ENCODE results near the gene TPPP. TPM values are rescaled to one million over a fixed set of nuclear protein-coding genes. Genes with fewer than 3 reads are reported as not detected.
"Not testable (repeated sequence)": the region's sequence is repeated elsewhere in the genome, so short reads cannot be mapped to it uniquely, and the experiment has no call there.

Gene TPPP
- 7.5 TPM for polyA plus RNA-seq (2012; ENCODE audit: insufficient read depth, insufficient read length, low read depth)

DNA sequence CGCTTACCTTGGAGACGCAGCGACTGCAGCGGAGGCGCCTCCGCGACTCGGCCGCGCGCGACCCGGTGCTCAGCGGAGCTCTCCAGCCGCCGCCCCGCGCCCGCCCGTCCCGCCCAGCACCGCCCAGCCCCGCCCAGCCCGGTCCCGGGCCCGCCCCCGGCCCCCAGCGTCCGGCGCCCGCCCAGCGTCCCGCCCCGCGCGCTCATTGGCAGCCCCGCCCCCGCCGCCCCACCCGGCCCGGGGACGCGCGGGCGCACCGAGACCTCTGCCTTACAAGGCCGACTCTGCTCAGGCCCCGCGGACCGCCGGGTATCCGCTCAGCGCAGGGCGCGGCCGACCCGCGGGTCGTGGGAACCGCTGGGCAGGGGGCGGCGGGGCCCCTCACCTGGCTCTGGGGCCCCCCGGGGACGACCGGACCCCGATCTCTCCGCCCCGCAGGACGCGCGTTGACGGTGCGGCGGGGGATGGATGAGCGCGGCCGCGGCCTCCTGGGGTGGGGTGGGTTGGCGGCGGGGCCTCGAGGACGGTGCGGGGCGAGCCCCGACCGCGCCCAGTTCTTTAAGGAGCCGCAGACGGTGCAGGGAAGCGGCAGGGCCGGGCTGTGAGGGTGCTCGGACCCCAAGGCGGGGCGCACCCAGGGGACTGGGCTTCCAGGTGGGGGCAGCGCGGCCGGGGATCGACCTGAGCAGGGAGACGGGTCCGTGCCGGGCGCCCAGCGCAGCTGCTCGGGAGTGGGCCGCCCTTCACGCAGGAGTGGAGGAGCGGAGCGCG, at the start of gene TPPP:
Gene TPPP, minus strand, starts transcription at position 82 of the 771 bp plus-strand sequence. CDS start 15,292 bp downstream, outside the sequence.
- not testable (repeated sequence) for H3K27me3 ChIP-seq, H3K4me1 ChIP-seq, H3K9me3 ChIP-seq, H3K36me3 ChIP-seq
- DNase-seq: peak; percentile 93
- peak within 1 kb of the TSS; percentile 51 for H3K4me3 ChIP-seq (ENCODE audit: low read depth, low read length)

DNA sequence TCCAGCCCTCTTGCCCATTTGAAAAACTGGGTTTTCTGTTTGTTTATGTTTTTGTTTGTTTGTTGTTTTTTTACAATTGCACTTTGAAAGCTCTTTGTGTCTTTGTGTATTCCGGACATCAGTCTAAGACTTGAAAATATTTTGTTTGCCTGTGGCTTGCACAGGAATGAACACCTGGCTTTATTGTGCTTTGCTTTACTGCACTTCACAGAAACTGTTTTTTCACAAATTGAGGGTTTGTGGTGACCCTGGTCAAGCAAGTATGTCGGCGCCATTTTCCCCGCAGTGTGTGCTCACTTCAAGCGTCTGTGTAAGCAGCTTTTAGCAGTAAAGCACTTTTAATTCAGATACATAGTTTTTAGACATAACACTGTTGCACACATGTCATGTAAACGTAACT, 49.1 kb upstream of the TPPP start:
- H3K9me3 ChIP-seq; H3K4me3 ChIP-seq (ENCODE audit: low read depth, low read length); DNase-seq; H3K4me1 ChIP-seq; H3K27me3 ChIP-seq; H3K36me3 ChIP-seq: not testable (repeated sequence)

DNA sequence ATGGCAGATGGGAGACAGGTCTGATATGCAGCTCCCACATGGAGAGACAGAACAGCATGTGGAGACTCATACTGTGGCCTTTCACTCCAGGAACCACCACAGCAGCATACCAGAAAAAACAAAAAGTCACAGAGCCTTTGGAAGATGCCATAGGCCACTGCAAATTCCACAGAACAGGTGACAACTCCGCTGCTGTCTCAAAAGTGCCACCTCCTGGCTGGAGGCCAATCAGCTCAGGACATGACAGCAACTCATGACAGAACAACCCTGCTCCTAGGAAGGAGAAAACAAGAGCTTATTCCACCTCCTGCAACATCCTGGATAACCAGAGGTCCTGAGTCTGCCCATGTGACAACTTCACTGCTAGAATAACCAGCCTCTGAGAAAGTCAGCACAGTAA, 41.0 kb upstream of the TPPP start:
- H3K4me3 ChIP-seq (ENCODE audit: low read depth, low read length); H3K36me3 ChIP-seq; H3K9me3 ChIP-seq; H3K4me1 ChIP-seq; H3K27me3 ChIP-seq; DNase-seq: not testable (repeated sequence)

DNA sequence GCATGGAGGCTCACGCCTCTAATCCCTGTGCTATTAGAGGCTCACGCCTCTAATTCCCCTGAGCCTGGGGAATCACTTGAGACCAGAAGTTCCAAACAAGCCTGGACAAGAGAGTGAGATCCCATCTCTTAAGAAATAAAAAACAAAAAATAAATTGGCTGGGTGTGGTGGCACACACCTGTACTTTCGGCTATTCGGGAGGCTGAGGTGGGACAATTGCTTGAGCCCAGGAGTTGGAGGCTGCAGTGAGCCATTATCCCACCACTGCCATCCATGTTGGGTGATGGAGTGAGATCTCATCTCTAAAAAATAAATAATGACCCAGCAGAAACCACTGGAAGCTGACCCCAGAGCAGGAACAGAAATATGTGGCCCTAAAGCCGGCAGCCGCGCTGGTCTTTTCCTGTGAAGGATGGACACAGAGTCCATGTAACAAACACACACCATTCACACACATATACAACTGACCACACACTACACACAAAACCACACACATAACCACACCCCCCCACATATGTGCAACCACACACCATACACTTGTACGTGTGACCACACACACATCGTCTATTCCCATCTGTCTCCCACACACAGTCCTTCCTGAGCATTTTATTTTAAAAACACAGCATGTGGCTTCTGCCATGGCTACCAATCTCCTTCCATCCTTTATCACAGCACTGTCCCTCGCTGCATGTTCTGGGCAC, 39.8 kb upstream of the TPPP start:
- not testable (repeated sequence) for H3K9me3 ChIP-seq; H3K27me3 ChIP-seq; H3K36me3 ChIP-seq; H3K4me3 ChIP-seq (ENCODE audit: low read depth, low read length); H3K4me1 ChIP-seq; DNase-seq

DNA sequence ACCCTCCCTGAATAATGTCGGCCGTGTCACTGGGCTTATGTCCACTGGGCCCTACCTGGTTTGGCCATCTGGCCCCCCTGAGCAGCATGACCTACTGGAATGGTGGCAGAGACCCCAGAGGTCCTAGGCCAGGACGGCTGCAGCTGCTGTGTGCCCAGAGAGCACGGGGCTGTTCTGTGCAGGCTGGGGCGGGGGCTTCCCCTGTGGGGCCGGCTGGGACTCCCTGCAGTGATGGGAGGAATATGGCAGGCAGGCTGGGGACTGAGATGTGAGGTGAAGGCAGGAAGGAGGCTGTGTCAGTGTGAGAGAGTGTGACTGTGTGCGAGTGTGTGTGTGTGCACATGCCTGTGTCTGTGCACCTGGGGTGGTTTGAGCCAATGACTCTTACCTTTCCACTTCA, 36.1 kb upstream of the TPPP start:
- not testable (repeated sequence) for H3K4me3 ChIP-seq (ENCODE audit: low read depth, low read length); H3K27me3 ChIP-seq; H3K9me3 ChIP-seq; DNase-seq; H3K4me1 ChIP-seq; H3K36me3 ChIP-seq

DNA sequence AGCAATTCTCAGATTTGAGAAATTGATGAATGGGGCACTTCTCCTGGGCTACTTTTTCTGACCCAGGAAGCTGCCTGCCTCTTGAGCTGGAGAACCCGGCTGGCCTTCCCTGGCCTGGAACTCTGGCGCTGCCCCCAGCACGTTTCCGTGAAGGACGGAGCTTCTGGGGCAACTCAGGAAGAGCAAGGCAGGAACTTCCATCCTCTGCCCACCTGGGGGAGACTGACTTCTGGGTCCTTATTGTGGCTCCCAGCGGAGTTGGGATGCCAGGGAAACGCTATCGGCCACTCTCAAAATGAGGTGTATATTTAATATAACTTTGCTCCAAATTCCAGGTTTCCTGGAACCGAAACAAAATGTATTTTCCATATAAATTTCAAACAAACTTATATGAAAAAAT, 33.9 kb upstream of the TPPP start:
- TF ChIP-seq, protein P1, sequence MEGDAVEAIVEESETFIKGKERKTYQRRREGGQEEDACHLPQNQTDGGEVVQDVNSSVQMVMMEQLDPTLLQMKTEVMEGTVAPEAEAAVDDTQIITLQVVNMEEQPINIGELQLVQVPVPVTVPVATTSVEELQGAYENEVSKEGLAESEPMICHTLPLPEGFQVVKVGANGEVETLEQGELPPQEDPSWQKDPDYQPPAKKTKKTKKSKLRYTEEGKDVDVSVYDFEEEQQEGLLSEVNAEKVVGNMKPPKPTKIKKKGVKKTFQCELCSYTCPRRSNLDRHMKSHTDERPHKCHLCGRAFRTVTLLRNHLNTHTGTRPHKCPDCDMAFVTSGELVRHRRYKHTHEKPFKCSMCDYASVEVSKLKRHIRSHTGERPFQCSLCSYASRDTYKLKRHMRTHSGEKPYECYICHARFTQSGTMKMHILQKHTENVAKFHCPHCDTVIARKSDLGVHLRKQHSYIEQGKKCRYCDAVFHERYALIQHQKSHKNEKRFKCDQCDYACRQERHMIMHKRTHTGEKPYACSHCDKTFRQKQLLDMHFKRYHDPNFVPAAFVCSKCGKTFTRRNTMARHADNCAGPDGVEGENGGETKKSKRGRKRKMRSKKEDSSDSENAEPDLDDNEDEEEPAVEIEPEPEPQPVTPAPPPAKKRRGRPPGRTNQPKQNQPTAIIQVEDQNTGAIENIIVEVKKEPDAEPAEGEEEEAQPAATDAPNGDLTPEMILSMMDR (IDR thresholded peaks at IDR 0.05; ENCODE audit: low read depth, low read length): peak; percentile 39
- H3K27me3 ChIP-seq; H3K4me1 ChIP-seq; H3K9me3 ChIP-seq; H3K4me3 ChIP-seq (ENCODE audit: low read depth, low read length); H3K36me3 ChIP-seq: not testable (repeated sequence)
- DNase-seq: peak; percentile 49

DNA sequence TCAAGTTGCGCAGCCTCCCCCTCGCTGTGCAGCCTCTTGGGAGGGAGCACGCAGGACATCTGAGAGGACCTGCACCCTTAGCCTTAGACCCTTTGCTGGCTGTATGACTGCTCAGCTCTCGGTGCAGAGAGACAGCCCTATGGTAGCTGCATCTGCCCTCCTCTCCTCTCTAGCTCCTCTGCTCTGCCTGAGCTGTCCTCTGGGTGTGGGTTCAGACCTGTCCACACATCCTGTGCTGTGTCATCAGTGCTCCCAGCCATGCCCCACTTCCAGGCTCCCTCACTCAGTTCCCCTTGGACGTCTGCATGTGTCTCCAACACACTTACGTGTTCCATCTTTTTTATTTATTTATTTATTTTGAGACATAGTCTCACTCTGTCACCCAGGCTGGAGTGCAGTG, 30.7 kb upstream of the TPPP start:
- not testable (repeated sequence) for H3K36me3 ChIP-seq; DNase-seq; H3K9me3 ChIP-seq; H3K4me3 ChIP-seq (ENCODE audit: low read depth, low read length); H3K4me1 ChIP-seq; H3K27me3 ChIP-seq

DNA sequence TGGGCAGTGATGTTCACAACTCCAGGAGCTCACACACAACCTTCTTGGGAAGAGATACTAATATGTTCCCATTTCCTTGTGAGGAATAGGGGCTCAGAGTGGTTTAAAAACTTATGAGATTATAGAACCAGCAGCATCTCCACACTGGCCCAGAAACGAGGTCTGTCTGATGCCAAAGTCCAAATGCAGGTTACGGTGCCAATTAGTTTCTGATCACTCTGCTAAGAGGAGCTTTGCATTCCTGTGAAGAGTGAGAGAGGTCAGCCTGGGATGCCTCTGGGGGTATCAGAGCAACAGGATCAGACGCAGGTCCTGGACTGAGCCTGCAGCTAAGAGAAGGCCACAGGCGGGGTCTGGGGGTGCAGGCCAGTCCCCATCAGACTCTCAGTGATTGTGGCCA, 30.2 kb upstream of the TPPP start:
- not testable (repeated sequence) for H3K4me1 ChIP-seq; H3K9me3 ChIP-seq; H3K36me3 ChIP-seq; H3K27me3 ChIP-seq; DNase-seq; H3K4me3 ChIP-seq (ENCODE audit: low read depth, low read length)

DNA sequence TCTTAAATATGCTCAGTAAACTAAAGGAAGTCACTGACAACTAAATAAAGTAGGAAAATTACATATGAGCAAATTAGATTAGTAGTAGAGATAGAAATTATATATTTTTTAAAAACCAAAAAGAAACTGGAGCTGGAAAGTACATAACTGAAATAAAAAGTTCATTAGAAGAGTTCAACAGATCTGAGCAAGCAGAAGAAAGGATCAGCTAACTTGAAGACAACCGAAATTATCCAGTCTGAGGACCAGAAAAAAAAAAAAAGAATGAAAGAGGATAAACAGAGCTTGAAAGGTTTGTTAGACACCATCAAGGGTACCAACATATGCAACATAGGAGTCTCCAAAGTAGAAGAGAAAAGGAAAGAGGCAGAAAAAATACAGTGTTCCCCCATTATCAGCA, 26.2 kb upstream of the TPPP start:
- not testable (repeated sequence) for H3K4me3 ChIP-seq (ENCODE audit: low read depth, low read length); DNase-seq; H3K36me3 ChIP-seq; H3K27me3 ChIP-seq; H3K9me3 ChIP-seq; H3K4me1 ChIP-seq

DNA sequence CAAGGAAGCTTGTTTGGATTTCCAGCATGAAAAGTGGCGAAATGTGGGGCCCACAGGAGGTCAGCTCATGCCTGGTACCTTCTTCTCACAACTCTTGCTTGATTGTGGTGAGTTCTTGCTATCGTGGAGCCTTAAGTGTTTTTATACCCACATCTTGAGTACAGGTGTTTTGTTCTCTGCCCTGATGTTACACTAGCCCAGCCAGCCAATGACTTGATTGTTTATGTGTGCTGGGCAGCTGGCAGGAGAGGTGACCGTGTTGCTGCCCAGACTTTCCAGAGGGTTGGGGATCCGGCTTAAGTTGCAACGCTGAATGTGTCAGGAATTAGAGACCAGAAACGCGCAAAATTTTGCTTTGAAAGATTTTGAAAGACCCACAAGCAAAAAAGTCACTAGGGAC, 24.0 kb upstream of the TPPP start:
- TF ChIP-seq, protein P1 (IDR thresholded peaks at IDR 0.05; ENCODE audit: low read depth, low read length): no peak
- Histone ChIP-seq H3K36me3 (no peaks in the 10 kb centered on the region), H3K4me1 (no peaks in the 10 kb centered on the region), H3K27me3 (no peaks in the 10 kb centered on the region; the same call in 1 of the 2 replicates), H3K9me3 (peaks cover 2% of the 10 kb centered on the region; the same call in 1 of the 2 replicates), H3K4me3 (ENCODE audit: low read depth, low read length) (no peak overlapping the region)
- no peak for DNase-seq

DNA sequence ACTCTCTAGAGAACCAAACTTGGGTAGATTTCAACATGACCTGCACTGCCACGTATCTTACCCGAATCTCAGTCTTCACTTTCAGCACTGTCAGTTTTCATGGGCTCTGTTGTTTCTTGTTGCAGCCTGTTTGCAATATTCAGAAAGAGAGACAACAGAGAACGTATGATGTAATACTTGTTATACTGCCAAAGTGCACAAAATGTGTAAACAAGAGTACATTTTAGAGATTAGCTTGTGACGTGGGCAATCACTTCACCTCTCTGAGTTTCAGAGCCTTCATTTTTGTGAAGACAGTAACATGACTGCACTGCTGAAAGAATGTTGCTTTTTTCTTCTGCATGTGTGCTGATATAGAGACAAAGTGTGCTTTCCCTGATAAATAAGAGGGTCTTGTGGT, 23.6 kb upstream of the TPPP start:
- DNase-seq; H3K36me3 ChIP-seq; H3K4me1 ChIP-seq; H3K9me3 ChIP-seq; H3K27me3 ChIP-seq; H3K4me3 ChIP-seq (ENCODE audit: low read depth, low read length): not testable (repeated sequence)

DNA sequence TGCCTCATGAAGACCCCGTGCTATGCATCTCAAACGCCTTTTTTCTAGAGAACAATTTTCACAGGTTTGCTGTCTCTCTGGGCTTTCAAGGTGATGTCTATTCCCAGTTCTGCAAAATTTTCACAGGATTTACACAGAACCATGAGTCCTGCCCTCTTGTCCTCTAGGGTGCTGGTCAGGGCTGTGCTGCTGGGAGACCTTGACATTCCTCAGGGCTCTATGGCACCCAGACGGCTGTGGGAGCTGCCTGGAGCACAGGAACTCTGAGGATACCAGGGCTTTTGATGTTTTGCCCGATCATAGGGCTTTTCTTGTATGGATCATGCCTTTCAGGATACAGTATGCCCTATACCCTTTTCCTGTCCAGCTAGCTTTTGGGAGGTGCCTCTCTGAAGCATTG, 22.5 kb upstream of the TPPP start:
- not testable (repeated sequence) for H3K4me1 ChIP-seq; H3K4me3 ChIP-seq (ENCODE audit: low read depth, low read length); DNase-seq; H3K9me3 ChIP-seq; H3K27me3 ChIP-seq; H3K36me3 ChIP-seq

DNA sequence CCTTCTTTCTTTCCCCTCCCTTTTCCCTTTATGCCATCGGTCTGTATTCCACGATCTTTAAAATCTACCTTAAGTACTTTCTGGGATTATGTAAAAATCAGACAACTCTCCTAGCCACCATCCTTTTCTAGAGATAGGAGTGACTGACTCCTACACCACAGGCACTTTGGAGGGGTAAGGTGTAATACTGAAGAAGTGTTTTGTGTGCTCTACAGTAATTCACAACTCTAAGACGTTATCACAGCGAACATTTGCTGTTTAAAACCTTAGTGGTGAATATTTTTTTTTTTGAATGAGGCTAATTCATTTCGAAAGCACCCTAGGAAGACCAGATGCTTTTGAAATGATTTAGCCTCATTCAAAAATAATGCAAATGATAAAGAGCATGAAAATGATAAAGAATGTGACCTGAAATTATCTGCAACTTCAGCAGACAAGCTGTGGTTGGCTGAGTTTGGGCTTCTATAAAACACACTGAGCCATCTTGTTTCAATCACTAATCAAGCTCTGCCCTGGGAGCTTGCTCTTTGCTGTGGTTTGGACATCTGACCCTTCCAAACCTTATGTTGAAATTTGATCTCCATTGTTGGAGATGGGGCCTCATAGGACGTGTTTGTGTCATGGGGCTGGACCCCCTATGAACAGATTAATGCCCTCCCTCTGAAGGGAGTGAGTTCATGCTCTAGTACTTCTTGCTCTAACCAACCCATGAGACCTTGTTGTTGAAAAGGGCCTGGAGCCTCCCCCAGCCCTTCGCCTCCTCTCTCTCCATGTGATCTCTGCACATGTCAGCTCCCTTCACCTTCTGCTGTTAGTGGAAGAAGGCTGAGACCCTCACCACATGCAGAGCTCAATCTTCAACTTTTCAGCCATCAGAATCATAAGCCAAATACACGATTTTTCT, 21.3 kb upstream of the TPPP start:
- not testable (repeated sequence) for H3K9me3 ChIP-seq; H3K27me3 ChIP-seq; H3K36me3 ChIP-seq; DNase-seq; H3K4me1 ChIP-seq; H3K4me3 ChIP-seq (ENCODE audit: low read depth, low read length)

Measured in BE2C (cell line).